HG02938 (cell line): Measurements from ENCODE around the gene GALNT9.
"Not testable (repeated sequence)": the region's sequence is repeated elsewhere in the genome, so short reads cannot be mapped to it uniquely, and the experiment has no call there.

Experiments used
- ATAC-seq: cut with Tn5 transposase; IDR thresholded peaks from one replicate; pipeline ENCODE4 v1.9.1; 2021; ENCODE audit warnings: mild to moderate bottlenecking, moderate library complexity; ENCODE audit not compliant: unreplicated experiment

Gene GALNT9

GRCh38 chr12:132358241-132359225 lies 29.1 kb upstream of the GALNT9 start:
- ATAC-seq, result not testable (repeated sequence)

- ATAC-seq, result no peak
Measured at GRCh38 chr12:132357623-132358186, 28.3 kb upstream of the GALNT9 start.

- no peak for ATAC-seq
Measured at GRCh38 chr12:132356691-132357622, 27.6 kb upstream of the GALNT9 start.

DNA sequence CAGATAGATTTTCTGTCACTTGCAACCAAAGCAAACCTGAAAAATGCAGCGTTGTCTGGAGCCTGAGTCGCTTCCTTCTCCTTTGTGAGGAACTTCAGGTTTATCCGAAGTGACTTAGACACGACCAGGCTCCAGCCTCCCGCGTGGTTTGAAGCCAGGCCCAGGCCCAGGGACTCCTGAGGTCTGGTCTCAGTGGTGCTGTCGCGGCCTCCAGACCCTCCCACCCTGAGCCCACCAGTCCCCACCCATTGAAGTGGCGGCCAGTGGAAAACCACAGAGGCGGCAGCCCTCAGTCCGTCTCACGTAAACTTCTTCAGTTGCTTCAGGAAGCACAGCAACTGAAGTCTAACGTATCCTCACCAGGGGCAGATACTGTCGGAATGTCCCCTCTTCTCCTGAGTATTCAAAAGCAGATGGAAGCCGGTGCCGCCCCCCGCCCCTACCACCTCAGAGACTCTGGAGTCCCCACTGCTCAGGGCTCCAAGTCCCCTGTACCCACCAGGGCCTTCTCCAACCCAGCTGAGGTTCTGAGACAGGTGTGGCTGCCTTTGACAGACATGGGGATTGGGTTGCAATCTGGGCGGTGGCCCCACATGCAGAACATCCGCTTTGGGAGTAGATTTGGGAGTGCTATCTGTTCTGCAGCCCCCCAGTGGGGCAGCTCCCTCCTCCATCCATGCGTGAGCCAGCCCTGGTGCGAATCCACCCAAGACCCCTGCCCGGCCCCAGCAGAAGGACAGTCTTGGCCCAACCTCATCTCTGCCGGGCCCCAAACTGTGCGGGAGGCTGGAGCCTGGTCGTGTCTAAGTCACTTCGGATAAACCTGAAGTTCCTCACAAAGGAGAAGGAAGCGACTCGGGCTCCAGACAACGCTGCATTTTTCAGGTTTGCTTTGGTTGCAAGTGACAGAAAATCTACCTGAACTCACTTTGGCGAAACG lies 26.6 kb upstream of the GALNT9 start:
- no peak for ATAC-seq

DNA sequence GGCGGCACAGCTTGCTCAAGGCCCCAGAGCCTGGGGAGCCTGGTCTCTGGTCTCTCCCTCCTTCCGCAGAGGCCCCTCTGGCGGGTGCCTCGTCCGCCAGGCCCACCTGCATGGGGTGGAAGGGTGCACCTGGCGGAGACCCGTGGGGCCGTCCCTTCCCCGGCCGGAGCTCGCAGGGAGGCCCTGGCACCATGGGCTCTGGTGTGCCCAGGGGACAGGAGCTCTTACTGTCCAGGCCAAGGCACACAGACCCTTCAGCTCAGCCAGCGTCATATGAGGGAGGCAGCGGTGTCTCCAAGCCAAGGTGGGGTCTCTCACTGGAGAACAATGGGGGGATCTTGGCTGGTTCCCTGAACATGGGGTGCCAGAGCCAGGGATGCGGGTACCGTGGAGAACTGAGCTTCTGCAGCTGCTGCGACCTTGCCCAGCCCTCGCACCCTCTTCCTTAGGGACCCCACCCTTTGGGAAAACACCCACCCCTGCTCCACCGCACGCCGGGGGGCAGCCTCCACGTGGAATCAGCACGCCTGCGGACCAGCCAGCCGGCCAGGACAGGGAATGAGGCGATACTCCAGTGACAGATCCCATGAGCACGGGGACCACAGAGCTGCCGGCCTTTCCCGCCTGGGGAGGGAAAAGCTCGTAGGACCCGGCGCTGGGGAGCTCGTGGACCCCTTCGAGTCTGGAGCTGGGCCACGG lies 25.7 kb upstream of the GALNT9 start:
- no peak for ATAC-seq

- no peak for ATAC-seq
Measured at GRCh38 chr12:132354211-132354981, 25.0 kb upstream of the GALNT9 start.

GRCh38 chr12:132353811-132354210 lies 24.4 kb upstream of the GALNT9 start:
- no peak for ATAC-seq

GRCh38 chr12:132352896-132353800 lies 23.8 kb upstream of the GALNT9 start:
- ATAC-seq, result no peak

- ATAC-seq, result no peak
Measured at GRCh38 chr12:132351751-132352495, 22.5 kb upstream of the GALNT9 start.

GRCh38 chr12:132349501-132350131 lies 20.2 kb upstream of the GALNT9 start:
- ATAC-seq, result no peak

- no peak for ATAC-seq
Measured at GRCh38 chr12:132348176-132348575, 18.8 kb upstream of the GALNT9 start.

DNA sequence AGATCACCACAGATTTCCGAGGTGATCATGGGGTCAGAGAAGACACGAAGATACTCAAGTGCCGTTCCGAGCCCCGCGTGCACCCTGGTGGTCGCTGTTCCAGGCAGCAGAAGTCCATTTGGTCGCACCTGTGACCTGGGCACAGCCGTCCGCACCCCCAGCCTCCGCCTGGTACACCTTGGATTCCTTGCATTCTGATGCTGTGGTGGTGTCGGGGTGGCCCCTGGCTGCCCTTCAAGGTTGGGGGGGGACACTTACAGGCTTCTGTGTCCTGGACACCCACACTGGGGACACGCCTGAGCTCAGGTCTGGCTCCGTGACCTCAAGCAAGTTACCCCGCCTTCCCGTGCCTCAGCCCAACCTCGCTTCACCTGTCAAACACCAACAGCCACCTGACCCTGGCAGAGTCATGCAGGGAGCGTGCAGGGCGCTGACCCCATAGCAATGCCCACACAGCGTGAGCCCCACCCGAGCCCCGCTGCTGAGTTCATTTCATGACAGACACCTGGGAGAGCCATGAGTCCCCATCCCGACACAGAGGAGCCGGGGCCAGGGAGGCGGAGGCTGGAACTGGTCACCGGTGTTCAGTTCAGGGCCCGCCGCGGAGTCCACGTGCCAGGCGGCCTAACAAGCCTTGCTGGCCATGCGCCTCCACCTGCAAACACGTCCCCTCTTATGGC lies 17.9 kb upstream of the GALNT9 start:
- no peak for ATAC-seq

DNA sequence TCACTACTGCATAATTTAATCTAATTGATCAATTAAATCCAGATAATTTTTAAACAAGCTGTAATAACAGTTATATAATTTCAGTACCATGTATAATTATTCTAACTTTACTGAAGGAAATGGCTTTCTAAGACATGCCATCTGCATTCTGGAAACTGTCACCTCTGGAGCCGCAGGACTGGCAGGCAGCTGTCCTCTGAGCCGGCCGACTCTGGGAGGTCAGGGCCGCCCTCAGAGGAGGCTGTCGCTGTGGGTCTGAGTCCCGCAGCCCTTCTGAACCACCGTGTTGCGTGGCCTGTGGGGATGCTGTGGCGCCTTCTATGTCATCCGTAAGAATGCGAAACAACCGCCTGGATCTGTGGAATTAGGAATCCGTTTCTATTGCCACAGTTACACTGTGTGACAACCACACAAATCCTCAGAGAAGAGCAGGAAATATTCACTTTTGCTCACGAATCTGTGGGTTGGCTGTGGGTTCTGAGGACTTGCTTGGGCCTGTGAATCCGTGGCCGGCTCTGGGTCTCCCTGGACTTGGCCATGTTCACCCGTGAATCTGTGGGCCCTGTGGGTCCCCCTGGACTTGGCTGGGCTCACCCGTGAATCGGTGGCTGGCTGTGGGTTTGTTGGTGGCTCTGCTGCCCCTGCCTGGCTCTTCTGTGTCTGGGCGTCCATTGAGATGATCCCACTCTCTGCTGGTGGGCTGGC lies 17.2 kb upstream of the GALNT9 start:
- no peak for ATAC-seq

- ATAC-seq, result no peak
Measured at GRCh38 chr12:132345561-132346200, 16.3 kb upstream of the GALNT9 start.

DNA sequence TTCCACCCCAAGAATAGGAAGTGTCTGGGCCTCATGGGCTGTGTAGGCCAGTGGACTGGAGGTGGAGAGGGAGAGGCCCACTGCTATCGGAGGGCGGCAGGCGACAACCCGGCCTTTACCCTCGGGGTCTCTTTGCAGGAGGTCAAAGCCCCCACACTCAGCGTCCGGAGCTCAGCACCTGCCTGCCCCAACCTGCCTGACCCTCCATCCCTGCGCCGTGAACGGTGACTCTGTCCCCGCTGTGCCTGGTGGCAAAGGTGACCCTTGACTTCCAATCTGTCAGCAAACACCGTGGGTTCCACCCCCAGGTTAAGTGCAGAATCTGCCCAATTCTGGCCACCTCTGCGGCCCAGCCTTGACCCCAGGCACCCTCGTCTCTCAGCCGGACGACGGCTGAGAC lies 15.7 kb upstream of the GALNT9 start:
- no peak for ATAC-seq
